Urothelium cell line (cell line): Measurements from ENCODE around the gene GATAD2A.

Experiments used
- DNase-seq: peaks from one replicate; pipeline ENCODE4 v3.0.0; 2011; ENCODE audit warnings: low spot score, mixed read lengths
- FAIRE-seq: peaks from 2 replicates; lab custom pipeline; 2011; peaks lifted over from hg19 to GRCh38; lab: Jason Lieb, UNC

The GATAD2A gene

DNA sequence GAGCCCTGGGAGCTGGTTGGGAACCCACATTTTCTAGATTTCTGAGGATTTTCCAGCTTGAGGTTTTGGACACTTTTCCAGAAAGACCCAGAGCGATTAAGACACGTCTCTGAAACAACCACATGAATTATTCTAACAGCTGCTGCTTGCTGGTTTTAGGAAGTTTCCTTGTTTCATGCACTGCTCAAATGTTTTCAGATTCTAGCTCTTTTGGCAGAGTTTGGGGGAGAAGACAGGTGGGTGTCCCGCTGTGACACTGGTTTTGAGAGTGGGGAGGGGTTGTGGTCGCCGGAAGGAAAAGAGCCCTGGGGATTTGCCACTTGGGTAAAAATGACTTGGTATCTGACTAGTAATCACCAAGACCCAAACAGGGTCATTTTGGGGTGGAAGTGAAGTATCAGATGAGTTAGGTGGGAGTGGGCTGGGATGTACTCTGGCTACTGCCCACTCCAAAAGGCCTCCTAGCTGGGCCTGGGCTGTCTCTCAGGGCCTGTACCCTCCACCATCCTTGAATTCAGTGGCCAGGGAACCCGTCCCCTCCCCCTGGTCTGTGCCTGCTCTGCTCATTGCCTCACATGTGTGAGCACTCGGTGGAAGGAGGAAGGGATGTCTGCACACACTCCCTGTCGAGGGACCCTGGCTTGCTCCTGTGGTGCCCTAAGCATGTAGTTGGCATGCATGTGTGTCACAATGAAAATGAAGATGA, 13.2 kb downstream of the GATAD2A start:
- DNase-seq (no peak), FAIRE-seq (no peak)

DNA sequence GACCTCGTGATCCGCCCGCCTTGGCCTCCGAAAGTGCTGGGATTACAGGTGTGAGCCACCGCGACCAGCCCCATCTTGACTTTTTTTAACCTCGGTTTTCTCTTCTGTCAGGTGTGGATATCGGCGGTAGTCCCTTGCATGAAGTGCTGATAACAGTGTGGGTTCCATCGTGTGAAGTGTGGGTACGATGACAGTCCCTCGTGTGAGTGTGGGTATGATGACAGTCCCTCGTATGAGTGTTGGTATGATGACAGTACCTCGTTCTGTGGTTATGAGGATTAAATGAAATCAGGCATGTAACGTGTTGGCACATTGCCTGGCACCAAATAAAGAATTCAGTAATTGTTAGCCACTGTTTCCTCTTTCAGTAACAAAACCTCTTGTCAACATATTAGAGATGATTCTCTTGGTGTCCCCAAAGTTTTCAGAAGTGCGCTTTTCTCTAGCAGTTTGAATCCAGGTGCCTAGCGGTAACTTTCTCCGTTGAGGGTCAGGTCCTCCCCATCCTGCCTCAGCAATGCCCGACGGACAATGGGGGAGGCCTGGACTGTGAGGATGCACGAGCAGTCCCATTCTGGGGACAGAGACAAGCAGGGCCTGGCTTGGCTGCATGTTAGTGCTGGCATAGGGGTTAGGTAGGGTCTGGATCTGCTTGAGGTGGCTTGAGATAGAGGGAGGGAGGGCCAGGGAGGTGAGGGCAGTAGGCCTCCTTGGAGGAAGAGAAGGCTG, 15.3 kb downstream of the GATAD2A start:
- DNase-seq (no peak), FAIRE-seq (no peak)

DNA sequence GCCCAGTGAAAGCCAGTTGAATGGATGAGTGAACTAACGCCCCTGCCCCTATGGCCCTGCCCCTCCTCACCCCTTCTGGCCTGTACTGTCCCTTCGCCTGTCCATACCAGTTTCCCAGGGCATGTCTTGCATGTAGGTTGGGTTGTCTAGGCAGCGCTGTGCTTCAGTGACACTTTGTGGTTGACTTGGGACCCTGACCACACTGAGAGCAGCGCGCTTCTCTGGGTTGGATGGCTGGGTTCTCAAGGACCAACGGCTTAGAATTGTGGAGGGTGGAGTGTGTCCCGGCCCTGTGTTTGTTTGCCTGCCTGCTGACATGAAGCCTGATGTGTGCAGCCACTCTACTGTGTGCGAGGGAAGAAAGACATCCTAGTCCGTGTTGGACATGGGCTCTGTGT, 15.8 kb downstream of the GATAD2A start:
- no peak for FAIRE-seq
- DNase-seq, result no peak

DNA sequence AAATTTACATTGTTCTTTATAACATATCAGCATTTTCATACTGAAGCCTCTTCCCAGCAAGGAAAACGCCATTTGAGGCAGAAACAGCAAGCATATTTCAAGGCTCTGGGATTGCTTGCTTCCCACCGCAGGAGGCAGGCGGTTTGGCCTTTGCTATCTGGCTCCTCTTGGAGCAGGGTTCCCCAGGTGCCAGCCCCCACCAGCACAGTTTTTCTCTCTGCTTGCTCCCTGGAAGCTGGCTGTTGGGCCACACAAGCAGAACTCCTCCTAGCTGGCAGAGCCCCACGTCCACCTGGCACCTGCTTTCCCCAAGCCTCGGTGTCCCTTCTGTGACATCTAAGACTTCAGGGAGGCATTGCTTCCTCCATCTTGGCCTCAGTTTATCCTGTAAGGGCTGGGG, 16.7 kb downstream of the GATAD2A start:
- no peak for FAIRE-seq
- DNase-seq, result no peak

DNA sequence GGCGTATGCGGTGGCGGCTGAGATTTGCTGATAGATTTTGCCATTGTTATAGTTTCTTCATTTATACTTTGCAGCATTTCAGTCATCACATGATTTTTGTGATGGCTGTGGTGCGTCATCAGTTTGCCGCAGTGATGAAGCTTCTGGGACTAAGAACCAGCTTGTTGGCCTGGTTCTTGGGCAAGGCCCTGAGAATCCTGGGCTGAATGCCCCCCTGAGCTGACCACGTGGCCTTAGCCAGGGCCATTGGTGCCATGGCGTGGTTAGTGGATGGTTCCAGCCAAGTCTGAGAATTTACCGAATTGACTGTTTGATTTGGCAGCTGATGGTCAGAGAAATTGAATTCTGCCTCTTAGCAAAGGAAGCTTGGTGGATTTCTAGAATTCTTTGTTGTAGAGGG, 17.8 kb downstream of the GATAD2A start:
- DNase-seq, result no peak
- FAIRE-seq, result no peak

DNA sequence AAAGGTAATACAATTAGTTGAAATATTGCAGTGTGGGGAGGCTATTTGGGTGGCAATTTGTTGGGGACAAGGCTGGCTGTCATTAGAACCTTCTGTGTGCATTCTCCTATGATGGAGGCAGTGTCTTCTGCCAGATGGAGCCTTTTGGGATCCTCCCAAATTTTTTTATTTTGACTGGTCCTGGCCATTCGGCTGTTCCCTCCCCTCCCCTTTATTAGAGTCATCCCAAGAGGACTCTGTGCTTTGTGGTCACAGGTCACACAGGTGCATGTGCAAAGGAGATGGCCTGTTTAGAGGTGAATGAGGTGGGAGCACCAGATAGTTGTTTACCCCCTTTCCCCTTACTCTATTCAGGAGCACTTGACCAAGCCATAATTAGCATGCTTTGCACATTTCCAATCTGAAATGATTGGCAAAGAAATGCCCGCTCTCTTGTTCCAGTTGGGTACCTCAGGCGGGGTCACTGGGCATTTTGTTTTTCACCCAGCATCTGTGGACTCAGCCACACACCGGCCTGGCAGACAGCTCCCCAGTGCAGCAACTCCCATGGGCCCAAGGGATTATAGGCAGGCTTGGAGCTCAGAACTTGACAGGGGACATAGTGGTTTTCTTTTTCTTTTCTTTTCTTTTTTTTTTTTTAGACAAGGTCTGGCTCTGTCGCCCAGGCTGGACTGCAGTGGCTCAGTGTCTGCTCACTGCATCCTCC, 19.8 kb downstream of the GATAD2A start:
- no peak for DNase-seq
- FAIRE-seq, result no peak

DNA sequence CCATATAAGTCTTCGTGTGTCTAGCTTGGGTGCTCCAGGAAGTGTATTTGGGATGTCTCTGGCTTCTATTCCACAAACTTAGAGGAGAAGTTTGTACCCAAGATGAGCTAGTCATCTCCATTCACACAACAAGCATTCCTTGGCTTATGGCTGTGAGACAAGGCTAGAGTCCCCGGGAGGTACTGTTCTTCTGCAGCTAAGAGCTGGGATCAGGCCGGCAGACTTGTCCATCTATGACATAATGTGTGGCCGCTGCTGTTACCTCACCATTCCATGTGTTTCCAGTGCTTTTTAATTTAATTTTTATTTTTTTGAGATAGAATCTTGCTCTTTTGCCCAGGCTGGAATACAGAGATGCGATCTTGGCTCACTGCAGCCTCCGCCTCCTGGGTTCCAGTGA, 20.7 kb downstream of the GATAD2A start:
- FAIRE-seq (no peak), DNase-seq (no peak)

DNA sequence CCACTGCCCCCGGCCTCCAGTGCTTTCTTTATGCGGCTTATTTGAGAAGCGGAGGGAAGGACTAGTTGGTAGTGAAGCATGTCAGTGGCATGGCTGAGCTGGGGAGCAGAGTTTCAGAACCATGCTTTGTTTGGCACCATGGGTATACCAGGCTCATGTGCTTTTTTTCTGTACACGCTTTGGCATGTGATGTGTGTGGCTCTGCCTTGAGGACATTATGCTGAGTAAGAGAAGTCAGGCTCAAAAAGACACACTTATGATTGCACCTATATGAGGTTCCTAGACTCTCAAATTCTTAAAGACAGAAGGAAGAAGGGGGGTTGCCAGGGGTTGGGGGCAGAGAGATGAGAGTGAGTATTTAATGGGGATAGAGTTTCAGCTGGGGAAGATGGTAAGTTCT, 21.3 kb downstream of the GATAD2A start:
- FAIRE-seq, result no peak
- DNase-seq, result no peak

DNA sequence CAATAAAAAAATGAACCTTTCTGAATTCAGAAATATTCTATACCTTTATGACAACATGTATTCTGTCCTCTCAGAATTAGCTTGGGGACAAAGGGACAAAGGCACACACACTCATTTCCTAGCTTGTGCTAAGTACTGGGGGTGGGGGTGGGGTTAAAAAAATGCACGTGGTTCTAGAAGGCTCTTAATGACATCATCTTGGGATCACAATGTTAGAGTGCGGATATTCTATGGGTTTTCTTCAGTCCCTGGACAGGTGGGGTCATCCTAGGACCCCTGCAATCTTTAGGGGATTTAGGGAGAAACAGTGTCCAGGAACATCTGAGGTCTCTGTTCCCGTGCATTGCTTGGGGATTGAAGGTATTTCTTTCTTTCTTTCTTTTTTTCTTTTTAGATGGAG, 21.8 kb downstream of the GATAD2A start:
- DNase-seq (no peak), FAIRE-seq (no peak)

DNA sequence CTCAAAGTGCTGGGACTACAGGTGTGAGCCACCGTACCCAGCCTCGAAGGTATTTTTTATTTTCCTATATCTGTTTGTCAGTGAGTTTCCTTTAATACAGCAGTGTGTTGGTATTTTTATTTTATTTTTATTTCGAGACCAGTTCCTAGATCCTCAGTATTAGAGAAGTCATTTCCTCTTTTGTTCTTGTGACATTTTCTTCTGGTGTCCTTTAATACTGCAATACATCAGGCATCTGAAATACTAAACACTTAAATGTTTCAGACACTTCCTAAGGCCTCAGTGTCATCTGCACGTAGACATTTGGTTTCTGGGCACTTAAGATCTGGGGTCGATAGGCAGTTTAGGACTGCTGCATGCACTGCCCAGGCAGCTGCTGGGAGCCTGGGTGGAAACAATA, 22.5 kb downstream of the GATAD2A start:
- FAIRE-seq (no peak), DNase-seq (no peak)

DNA sequence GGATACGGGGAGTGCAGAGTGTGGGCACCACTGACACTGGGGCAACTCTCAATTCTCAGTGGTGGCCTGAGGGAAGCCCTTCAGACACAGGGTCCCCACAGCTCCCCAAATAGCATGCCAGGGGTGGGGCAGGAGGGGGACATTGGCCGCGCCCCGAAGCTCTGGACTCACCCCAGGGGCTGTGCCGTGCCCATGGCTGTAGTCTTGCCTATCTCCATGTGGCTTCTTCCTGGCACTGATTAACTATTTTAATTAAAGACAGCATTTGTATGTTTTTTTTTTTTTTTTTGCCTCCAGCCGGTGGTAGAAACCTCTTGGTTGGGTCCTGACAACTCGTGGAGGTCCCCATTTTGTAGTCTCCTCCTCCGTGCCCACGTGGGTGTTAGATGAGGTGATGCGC, 23.3 kb downstream of the GATAD2A start:
- no peak for DNase-seq
- no peak for FAIRE-seq

DNA sequence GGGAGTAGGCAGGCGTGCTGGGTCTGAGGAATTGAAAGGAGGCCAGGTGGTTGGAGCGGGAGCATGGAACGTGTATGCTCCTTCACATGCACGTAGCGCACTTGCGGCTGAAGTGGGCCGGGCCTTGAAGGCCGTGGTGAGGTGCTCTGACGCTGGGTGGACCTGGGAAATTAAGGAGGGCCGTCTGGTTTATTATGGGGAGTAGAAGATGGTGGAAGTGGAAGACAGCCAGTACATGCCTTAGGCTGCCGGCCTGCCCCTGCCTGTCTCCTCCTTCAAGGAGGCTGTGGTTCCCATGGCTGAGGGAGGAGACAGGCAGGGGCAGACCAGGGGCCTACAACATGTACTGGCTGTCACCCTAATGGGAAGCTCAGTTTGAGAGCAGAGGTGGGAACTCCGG, 23.9 kb downstream of the GATAD2A start:
- no peak for FAIRE-seq
- no peak for DNase-seq

DNA sequence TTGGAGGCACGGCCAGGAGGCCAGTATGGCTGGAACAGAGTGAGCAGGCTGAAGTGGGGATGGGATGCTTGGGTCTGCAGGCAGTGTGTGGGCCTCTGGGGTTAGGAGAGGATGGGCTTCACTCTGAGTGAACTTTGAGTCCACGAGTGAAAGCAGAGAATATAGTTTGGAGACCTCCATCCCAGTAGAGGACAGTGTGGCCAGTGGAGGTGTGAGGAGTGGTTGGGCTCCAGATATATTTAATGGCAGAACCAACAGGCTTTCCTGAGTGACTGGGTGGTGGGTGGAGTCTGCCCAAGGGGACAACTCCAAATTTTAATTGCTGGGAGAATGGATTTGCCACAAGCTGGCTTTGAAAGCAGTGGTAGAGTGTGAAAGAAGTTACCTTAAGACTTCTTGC, 27.3 kb downstream of the GATAD2A start:
- FAIRE-seq (no peak), DNase-seq (no peak)

DNA sequence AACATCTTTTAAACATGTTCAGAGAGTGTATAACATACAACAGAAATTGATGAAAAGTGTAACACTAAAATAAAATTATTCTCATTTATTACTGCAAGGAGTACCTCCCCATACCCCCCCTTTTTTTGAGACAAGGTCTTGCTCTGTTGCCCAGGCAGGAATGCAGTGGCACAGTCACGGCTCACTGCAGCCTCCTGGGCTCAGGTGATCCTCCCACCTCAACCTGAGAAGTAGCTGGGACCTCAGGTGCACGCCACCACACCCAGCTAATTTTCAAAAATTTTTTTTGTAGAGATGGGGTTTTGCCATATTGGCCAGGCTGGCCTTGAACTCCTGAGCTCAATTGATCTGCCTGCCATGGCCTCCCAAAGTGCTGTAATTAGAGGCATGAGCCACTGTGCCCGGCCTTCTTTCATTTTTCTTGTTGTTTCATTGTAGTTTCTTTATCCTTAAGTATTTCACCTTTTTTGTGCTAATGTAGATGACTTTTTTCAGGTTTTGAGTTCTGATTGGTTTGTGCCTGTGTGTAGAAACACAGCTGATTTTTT, 28.3 kb downstream of the GATAD2A start:
- FAIRE-seq (no peak), DNase-seq (no peak)

DNA sequence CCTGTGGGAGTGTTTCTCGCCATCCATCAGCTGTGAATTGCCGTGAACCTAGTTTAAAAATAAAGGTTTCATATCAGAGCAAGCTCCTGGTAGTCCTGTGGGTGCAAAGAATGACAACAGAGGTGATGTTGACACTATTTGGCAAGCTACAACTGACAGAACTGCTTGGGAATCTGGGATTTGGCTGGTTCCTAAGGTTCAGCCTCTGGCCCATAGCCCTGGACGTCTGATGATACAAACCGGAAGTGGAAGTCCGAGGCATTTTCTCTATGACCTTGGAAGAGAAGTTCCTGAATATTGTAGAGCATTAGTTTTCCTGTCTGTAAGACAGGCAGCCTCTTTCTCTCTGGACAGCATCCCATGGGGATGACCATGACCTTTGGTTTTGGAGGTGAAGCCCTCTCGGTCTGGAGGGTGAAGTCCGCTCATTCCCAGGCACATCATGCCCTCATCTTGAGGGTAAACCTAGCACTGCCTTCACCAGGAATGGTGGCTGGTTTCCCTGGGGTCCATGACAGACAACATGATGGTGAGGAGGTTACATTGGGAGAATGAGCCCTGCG, 29.1 kb downstream of the GATAD2A start:
- DNase-seq (no peak), FAIRE-seq (no peak)

DNA sequence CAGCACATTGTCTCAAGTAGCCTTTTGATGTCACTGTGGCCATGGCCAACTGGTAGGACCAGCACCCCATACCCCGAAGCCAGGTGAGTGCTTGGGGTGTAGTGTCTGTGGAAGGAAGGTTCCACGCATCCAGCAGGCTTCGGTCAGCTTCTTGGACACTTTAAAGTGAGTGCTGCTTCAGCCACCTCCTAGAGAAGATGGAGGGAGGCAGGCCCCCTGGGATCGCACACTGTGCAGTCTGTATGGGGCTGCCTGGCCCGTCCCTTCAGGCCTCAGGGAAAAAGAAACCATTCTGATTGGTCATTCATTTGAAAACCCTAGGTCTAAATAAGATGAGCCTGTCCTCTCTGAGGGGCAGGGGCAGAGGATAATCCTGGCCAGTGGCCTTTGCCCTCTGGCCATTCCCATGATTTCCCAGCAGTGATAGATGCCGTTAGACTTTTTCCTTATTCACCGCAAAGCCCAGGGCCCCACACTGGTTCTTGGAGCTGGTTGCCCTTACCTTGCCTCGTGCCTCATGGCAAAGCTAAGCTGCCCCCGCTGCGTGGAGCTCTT, 30.7 kb downstream of the GATAD2A start:
- no peak for FAIRE-seq
- no peak for DNase-seq

DNA sequence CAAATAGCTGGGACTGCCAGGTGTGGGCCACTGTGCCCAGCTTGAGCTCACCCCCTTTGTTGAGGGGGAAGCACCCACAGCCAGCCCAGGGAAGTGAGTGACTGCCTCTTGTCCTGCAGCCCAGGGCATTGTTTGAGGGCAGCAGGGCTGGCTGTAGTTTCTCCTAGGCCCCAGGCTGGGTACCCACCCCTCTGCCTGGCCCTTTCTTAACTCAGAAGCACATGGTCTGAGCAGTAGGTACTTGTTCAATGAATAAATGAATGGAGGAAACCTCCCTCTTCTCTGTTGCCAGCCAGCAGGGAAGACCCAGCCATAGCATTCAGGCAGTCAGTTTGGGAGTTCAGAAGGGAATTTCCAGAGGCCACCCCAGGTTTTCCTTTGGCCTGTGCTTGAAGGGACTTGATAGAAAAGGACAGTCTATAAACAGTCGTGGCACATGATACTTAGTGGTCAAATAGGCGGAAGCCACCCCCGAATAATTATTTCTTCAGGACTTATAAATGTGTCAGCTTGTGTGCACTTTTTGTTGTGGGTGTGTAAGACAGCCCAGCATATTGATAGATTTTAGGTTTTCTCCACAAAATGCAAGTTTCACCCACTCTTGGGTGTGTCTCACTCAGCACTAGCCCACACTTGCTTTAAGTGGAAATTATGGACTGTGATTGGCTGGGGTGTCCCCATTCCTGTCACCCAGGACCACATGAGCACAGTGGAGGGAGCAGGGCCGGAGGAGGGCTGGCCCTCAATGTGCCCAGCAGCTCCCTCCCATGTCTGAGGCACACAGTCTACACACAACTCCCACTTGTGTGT, 33.1 kb downstream of the GATAD2A start:
- FAIRE-seq, result no peak
- DNase-seq, result no peak

DNA sequence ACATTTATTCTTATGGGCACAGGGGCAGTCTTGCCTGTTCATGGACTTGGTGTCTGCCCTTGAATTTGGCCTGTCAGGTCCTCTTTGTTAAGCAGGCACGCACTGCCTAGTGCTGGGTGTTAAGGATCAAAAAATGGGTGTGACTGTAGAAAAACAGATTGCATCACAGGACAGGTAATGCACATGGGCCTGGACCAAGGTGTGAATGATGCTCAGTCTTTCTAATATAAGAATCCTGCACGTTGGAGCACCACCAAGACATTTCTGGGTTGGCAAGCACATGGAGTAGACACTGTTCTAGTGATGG, 33.7 kb downstream of the GATAD2A start:
- no peak for FAIRE-seq
- no peak for DNase-seq

DNA sequence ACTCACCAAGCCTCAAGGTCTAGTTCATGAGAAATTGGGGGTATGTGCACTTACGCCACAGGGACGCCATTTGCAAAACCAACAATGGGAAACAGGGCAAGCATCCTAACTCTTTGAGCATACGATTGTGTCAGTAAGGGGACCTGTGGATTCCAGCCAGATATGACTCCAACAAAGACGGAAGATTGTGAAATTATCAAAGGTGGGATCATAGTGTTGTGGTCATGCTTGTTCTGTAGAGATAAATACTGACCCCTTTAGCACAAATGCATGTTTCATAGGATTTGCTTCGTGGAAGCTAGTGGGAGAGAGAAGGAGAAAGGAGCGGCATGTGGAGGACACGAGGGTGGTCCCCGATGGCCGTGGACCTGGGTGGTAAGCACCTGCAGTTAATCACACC, 37.8 kb downstream of the GATAD2A start:
- DNase-seq (no peak), FAIRE-seq (no peak)

DNA sequence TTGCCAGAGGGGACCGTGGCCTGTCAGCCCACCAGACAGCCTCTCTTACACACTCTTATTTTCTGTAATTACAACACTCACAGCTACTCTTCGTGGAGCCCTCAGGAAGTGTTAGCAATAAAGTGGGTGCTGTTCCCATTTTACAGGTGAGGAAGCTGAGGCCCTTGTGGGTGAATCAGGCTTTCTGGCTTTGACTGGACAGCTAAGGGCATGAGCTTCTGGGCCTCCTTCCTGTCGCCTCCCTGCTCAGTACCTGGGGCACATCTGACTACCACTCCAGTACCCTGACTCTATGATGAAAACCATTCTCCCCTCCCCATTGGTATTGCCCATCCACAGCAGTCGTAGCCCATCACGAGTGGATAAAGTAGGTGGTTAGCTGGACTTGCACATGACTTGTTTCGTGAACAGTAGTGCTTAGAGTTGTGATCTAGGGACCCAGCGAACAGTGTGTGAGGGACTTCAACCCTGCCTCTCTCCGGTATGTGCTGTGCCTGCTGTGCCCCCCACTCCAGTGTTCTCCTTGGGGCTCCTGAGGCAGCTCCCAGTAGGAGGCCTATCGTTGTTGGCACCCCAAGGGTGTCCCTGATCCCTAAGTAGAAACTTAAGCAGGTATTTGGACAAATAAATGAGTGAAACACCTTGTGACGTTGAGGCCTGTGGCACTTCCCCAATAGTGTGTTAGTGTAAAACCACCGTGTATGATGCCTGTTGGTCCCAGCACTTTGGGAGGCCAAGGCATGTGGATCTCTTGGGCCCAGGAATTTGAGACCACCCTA, 38.6 kb downstream of the GATAD2A start:
- FAIRE-seq (no peak), DNase-seq (no peak)
